Thyroid gland (tissue), 4 donors: Measurements from ENCODE around the gene GLIS1.

Experiments
- POLR2A ChIP-seq, 2 donors: fragments of 450-650 bp; IDR thresholded peaks; one replicate each; pipeline ENCODE4 v1.6.1; 2017; ENCODE audit warnings: antibody characterized with exemption in 2 of 2, mild to moderate bottlenecking in 2 of 2, moderate library complexity in 1 of 2
- TF ChIP-seq, protein P1 (sequence below), 6 experiments: fragments of 200-600 bp in 3 of 6; fragments of 450-650 bp in 3 of 6; sonication (generic) in 3 of 6; IDR thresholded peaks; one replicate each; pipeline ENCODE4 v1.5.1; 2016 to 2019; ENCODE audit warnings: antibody characterized with exemption in 6 of 6, mild to moderate bottlenecking in 2 of 6, inconsistent platforms in 1 of 6, moderate library complexity in 1 of 6

DNA sequence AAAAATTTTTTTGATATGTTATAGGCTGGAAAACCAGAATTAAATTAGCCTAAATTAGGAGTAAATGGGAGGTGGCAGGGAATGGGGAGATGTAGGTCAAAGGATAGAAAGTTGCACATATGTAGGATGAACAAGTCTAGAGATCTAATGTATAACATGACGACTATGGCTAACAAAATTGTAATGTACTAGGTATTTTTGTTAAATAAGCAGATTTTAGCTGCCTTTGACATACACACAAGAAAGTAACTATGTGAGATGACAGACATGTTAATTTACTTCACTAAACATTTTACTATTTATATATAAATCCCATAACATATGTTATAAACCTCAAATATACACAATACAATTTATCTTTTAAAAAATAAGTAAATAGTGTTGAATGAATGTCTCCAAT is 30.2 kb upstream of the GLIS1 start:
- no peak for TF ChIP-seq POLR2A (IDR thresholded peaks at IDR 0.05)
- TF ChIP-seq, protein P1, sequence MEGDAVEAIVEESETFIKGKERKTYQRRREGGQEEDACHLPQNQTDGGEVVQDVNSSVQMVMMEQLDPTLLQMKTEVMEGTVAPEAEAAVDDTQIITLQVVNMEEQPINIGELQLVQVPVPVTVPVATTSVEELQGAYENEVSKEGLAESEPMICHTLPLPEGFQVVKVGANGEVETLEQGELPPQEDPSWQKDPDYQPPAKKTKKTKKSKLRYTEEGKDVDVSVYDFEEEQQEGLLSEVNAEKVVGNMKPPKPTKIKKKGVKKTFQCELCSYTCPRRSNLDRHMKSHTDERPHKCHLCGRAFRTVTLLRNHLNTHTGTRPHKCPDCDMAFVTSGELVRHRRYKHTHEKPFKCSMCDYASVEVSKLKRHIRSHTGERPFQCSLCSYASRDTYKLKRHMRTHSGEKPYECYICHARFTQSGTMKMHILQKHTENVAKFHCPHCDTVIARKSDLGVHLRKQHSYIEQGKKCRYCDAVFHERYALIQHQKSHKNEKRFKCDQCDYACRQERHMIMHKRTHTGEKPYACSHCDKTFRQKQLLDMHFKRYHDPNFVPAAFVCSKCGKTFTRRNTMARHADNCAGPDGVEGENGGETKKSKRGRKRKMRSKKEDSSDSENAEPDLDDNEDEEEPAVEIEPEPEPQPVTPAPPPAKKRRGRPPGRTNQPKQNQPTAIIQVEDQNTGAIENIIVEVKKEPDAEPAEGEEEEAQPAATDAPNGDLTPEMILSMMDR (IDR thresholded peaks at IDR 0.05): no peak
